ENCODE measurements around the gene DNAJB8.

Gene DNAJB8

GRCh38 chr3:128504533-128504915 is 37.8 kb upstream of the DNAJB8 start:
- H3K4me3 ChIP-seq (ENCODE audit: low read depth, low read length), result no peak overlapping the region
- no peak for TF ChIP-seq CTCF (IDR thresholded peaks at IDR 0.05; ENCODE audit: low read depth, low read length, missing control alignments)
- no peak for DNase-seq (ENCODE audit: low read depth)

GRCh38 chr3:128503751-128504532 is 37.3 kb upstream of the DNAJB8 start:
- no peak overlapping the region for H3K4me3 ChIP-seq (ENCODE audit: low read depth, low read length)
- DNase-seq (ENCODE audit: low read depth), result no peak
- no peak for TF ChIP-seq CTCF (IDR thresholded peaks at IDR 0.05; ENCODE audit: low read depth, low read length, missing control alignments)

- TF ChIP-seq CTCF (IDR thresholded peaks at IDR 0.05; ENCODE audit: low read depth, low read length, missing control alignments), result no peak
- H3K4me3 ChIP-seq (ENCODE audit: low read depth, low read length), result no peak overlapping the region
- DNase-seq (ENCODE audit: low read depth), result no peak
Observed at GRCh38 chr3:128503164-128503651, 36.5 kb upstream of the DNAJB8 start.

- no peak for DNase-seq (ENCODE audit: low read depth)
- no peak for TF ChIP-seq CTCF (IDR thresholded peaks at IDR 0.05; ENCODE audit: low read depth, low read length, missing control alignments)
- H3K4me3 ChIP-seq (ENCODE audit: low read depth, low read length), result no peak overlapping the region
Observed at GRCh38 chr3:128502712-128503111, 36.0 kb upstream of the DNAJB8 start.

- TF ChIP-seq CTCF (IDR thresholded peaks at IDR 0.05; ENCODE audit: low read depth, low read length, missing control alignments), result no peak
- no peak for DNase-seq (ENCODE audit: low read depth)
- no peak overlapping the region for H3K4me3 ChIP-seq (ENCODE audit: low read depth, low read length)
Observed at GRCh38 chr3:128501431-128501830, 34.7 kb upstream of the DNAJB8 start.

GRCh38 chr3:128500556-128500955 is 33.9 kb upstream of the DNAJB8 start:
- DNase-seq (ENCODE audit: low read depth), result no peak
- TF ChIP-seq CTCF (IDR thresholded peaks at IDR 0.05; ENCODE audit: low read depth, low read length, missing control alignments), result no peak
- no peak overlapping the region for H3K4me3 ChIP-seq (ENCODE audit: low read depth, low read length)
